Neural cell (in vitro differentiated cells): ENCODE data around the gene FXYD1.

Source experiments
- EP300 ChIP-seq: fragments of 450-650 bp; conservative IDR thresholded peaks from 2 replicates; pipeline ENCODE4 v1.6.1; 2014; ENCODE audit warnings: antibody characterized with exemption, mild to moderate bottlenecking, moderate library complexity; ENCODE audit not compliant: poor library complexity, severe bottlenecking
- EZH2 ChIP-seq: fragments of 200-600, 300-800 bp; shearing (Covaris generic), sonication (generic); IDR thresholded peaks from 2 replicates; pipeline ENCODE4 v1.6.1; 2014; ENCODE audit warnings: antibody characterized with exemption, low read length, borderline replicate concordance, mild to moderate bottlenecking; ENCODE audit not compliant: insufficient read depth, poor library complexity, severe bottlenecking
- MXI1 ChIP-seq: fragments of 450-650 bp; conservative IDR thresholded peaks from 2 replicates; pipeline ENCODE4 v1.6.1; 2014; ENCODE audit warnings: antibody characterized with exemption, mild to moderate bottlenecking; ENCODE audit not compliant: poor library complexity, severe bottlenecking
- POLR2AphosphoS5 ChIP-seq: IDR thresholded peaks from 2 replicates; pipeline ENCODE4 v1.6.1; 2012
- RAD21 ChIP-seq: fragments of 450-650 bp; conservative IDR thresholded peaks from 2 replicates; pipeline ENCODE4 v1.6.1; 2014; ENCODE audit warnings: antibody characterized with exemption, mild to moderate bottlenecking, moderate library complexity
- SMC3 ChIP-seq: fragments of 450-650 bp; conservative IDR thresholded peaks from 2 replicates; pipeline ENCODE4 v1.6.1; 2014; ENCODE audit warnings: antibody characterized with exemption, mild to moderate bottlenecking, moderate library complexity; ENCODE audit not compliant: poor library complexity
- TAF1 ChIP-seq: IDR thresholded peaks from 2 replicates; pipeline ENCODE4 v1.6.1; 2012; ENCODE audit warnings: low read depth
- TF ChIP-seq, protein P1 (sequence below): fragments of 450-650 bp; IDR thresholded peaks from 2 replicates; pipeline ENCODE4 v1.5.1; 2014; ENCODE audit warnings: antibody characterized with exemption, mild to moderate bottlenecking, moderate library complexity; ENCODE audit not compliant: poor library complexity, severe bottlenecking
- TF ChIP-seq, protein P2 (sequence below): IDR thresholded peaks from 2 replicates; pipeline ENCODE4 v1.6.1; 2012; ENCODE audit warnings: borderline replicate concordance

DNA sequence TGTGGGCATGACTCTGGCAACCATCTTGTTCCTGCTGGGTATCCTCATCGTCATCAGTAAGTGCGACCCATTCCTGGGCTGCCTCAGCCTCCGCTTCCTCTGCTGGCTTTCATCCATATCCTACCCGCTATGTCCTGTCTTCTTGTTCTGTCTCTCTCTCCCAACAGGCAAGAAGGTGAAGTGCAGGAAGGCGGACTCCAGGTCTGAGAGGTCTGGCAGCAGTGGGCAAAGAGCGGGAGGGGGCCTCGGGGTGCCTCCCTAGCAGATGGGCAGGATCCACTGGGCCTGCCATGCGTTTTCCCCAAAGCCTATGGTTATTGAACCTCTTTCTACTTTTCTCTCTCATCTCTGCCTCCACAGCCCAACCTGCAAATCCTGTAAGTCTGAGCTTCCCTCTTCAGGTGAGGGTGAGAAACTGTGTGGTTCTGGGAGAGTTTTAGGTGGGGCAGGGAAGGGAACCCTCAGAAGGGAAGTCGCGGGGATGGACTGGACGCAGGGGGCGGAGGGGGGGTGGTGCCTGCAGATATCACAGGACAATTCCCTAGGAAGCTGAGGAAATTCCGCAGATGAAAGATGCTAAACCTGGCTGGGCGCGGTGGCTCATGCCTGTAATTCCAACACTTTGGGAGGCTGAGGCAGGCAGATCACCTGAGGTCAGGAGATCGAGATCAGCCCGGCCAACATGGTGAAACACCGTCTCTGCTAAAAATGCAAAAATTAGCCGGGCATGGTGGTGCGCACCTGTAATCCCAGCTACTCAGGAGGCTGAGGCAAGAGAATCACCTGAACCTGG lies 12.8 kb downstream of the FXYD1 start:
- TF ChIP-seq, protein P1, sequence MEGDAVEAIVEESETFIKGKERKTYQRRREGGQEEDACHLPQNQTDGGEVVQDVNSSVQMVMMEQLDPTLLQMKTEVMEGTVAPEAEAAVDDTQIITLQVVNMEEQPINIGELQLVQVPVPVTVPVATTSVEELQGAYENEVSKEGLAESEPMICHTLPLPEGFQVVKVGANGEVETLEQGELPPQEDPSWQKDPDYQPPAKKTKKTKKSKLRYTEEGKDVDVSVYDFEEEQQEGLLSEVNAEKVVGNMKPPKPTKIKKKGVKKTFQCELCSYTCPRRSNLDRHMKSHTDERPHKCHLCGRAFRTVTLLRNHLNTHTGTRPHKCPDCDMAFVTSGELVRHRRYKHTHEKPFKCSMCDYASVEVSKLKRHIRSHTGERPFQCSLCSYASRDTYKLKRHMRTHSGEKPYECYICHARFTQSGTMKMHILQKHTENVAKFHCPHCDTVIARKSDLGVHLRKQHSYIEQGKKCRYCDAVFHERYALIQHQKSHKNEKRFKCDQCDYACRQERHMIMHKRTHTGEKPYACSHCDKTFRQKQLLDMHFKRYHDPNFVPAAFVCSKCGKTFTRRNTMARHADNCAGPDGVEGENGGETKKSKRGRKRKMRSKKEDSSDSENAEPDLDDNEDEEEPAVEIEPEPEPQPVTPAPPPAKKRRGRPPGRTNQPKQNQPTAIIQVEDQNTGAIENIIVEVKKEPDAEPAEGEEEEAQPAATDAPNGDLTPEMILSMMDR, result no peak
- TF ChIP-seq EZH2 (no peak), TAF1 (no peak), MXI1 (no peak), POLR2AphosphoS5 (no peak), SMC3 (no peak), EP300 (no peak), RAD21 (no peak)
- TF ChIP-seq, protein P2, sequence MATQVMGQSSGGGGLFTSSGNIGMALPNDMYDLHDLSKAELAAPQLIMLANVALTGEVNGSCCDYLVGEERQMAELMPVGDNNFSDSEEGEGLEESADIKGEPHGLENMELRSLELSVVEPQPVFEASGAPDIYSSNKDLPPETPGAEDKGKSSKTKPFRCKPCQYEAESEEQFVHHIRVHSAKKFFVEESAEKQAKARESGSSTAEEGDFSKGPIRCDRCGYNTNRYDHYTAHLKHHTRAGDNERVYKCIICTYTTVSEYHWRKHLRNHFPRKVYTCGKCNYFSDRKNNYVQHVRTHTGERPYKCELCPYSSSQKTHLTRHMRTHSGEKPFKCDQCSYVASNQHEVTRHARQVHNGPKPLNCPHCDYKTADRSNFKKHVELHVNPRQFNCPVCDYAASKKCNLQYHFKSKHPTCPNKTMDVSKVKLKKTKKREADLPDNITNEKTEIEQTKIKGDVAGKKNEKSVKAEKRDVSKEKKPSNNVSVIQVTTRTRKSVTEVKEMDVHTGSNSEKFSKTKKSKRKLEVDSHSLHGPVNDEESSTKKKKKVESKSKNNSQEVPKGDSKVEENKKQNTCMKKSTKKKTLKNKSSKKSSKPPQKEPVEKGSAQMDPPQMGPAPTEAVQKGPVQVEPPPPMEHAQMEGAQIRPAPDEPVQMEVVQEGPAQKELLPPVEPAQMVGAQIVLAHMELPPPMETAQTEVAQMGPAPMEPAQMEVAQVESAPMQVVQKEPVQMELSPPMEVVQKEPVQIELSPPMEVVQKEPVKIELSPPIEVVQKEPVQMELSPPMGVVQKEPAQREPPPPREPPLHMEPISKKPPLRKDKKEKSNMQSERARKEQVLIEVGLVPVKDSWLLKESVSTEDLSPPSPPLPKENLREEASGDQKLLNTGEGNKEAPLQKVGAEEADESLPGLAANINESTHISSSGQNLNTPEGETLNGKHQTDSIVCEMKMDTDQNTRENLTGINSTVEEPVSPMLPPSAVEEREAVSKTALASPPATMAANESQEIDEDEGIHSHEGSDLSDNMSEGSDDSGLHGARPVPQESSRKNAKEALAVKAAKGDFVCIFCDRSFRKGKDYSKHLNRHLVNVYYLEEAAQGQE, result no peak
